Measurements from ENCODE around the gene USP1.

The USP1 gene

GRCh38 chr1:62437273-62437940, 558 bp downstream of the USP1 start:
- TF ChIP-seq, protein P1, sequence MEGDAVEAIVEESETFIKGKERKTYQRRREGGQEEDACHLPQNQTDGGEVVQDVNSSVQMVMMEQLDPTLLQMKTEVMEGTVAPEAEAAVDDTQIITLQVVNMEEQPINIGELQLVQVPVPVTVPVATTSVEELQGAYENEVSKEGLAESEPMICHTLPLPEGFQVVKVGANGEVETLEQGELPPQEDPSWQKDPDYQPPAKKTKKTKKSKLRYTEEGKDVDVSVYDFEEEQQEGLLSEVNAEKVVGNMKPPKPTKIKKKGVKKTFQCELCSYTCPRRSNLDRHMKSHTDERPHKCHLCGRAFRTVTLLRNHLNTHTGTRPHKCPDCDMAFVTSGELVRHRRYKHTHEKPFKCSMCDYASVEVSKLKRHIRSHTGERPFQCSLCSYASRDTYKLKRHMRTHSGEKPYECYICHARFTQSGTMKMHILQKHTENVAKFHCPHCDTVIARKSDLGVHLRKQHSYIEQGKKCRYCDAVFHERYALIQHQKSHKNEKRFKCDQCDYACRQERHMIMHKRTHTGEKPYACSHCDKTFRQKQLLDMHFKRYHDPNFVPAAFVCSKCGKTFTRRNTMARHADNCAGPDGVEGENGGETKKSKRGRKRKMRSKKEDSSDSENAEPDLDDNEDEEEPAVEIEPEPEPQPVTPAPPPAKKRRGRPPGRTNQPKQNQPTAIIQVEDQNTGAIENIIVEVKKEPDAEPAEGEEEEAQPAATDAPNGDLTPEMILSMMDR (IDR thresholded peaks at IDR 0.05) = no peak

GRCh38 chr1:62438163-62438562, 1.3 kb downstream of the USP1 start:
- TF ChIP-seq, protein P1 (IDR thresholded peaks at IDR 0.05) = no peak

DNA sequence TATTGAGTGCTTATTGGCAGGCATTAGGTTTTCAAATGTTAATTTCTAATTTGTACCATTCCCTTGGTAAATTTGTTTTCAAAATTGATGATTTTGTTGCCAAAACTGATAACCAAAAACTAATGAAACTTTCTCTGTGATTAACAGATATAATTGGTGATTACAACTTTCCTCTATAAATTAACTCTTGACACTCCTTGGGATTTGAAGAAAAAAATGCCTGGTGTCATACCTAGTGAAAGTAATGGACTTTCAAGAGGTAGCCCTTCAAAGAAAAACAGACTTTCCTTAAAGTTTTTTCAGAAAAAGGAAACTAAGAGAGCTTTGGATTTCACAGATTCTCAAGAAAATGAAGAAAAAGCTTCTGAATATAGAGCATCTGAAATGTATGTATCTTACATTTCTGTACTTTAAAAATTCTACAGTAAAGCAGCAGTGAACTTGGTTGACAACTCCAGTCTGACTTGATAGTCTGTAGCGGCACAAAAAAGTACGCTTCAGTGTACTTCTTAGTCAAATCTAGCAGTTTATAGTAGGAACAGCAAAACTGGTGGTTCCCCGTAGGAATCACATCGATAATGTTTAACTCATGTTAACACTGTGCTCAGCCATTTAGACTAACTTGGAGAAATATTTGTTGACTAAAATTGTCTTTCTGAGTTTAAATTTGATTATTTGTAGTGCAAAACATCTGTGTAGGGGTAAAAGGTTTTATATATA, 3.0 kb downstream of the USP1 start:
- TF ChIP-seq, protein P1 (IDR thresholded peaks at IDR 0.05) = no peak

- TF ChIP-seq, protein P1 (IDR thresholded peaks at IDR 0.05) = no peak
These were observed 7.9 kb downstream of the USP1 start for GRCh38 chr1:62444701-62445100.

GRCh38 chr1:62448221-62448933, 11.5 kb downstream of the USP1 start:
- TF ChIP-seq, protein P1 (IDR thresholded peaks at IDR 0.05) = no peak

- TF ChIP-seq, protein P1 (IDR thresholded peaks at IDR 0.05) = no peak
These were observed 13.5 kb downstream of the USP1 start for GRCh38 chr1:62450301-62450700.

GRCh38 chr1:62452951-62453350, 16.1 kb downstream of the USP1 start:
- TF ChIP-seq, protein P1 (IDR thresholded peaks at IDR 0.05) = no peak

All from LNCAP (cell line).